ENCODE results near the gene KLHL6.
"Not testable (repeated sequence)": the region's sequence is repeated elsewhere in the genome, so short reads cannot be mapped to it uniquely, and the experiment has no call there.

KLHL6 gene

GRCh38 chr3:183529185-183529584 lies 26.3 kb downstream of the KLHL6 start:
- DNase-seq: no peak

GRCh38 chr3:183528758-183529157 lies 26.7 kb downstream of the KLHL6 start:
- not testable (repeated sequence) for DNase-seq

DNA sequence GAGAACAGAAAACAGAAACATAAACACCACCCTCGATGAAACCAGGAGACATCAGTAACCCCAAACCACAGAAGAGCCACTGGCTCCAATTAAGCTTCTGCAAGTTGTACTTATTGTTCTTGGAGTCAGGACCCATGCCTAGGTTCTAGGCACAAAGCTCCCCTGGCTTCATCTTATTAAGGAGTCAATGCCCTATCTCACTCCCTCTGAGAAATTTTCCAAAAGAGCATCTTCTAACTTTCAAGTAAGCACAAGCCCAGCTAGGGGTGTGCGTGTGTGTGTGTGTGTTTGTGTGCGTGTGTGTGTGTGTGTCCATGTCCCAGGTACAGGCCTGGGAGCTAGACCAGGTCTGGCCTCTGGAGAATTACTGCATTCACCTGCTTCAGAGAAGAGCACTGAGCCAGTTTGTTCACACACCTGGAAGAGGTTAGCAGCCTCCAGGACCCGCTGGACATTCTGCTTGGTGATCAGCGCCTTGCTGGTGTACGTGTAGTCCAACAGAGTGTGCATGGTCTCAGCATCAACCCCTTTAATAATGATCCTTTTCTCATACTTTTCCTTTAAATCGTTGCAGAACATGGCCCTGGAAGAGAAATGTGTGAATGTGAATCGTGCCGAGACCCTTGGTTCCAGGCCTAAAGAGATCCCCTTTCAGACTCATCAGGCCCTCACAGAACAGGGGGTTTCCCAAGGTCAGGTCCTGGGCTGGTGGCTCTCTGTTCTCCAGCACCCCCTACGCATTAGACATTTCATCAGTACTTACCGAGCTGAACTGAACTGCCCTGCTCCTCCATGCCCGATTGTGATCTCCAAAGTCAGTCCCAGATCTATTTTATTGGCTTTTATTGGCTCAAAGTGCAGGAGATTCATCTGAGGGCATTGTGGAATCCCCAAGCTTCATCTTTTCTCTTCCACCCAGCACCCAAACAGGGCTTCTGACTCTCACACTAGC lies 27.8 kb downstream of the KLHL6 start:
- DNase-seq: no peak

DNA sequence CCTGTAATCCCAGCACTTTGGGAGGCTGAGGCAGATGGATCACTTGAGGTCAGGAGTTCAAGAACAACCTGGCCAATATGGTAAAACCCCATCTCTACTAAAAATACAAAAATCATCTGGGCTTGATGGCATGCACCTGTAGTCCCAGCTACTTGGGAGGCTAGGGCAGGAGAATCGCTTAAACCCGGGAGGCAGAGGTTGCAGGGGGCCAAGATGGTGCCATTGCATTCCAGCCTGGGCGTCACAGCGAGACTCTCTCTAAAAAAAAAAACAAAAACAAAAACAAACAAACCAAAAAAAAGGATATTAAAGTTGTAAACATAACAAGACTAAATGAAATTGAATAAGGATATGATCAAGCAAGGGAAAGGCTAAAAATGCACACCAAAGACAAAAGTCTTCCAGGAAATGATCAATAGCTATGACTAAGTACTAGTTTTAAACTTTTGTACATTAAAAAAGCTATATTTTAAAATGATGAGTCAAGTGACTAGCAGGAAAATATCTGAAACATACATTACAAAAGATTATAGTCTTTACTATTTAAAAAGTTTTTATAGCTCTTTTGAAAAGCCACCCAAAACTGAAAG lies 28.6 kb downstream of the KLHL6 start:
- DNase-seq: no peak

- DNase-seq: no peak
Measured at GRCh38 chr3:183524476-183524875, 31.0 kb downstream of the KLHL6 start.

GRCh38 chr3:183520741-183521556 lies 34.6 kb downstream of the KLHL6 start:
- not testable (repeated sequence) for DNase-seq

DNA sequence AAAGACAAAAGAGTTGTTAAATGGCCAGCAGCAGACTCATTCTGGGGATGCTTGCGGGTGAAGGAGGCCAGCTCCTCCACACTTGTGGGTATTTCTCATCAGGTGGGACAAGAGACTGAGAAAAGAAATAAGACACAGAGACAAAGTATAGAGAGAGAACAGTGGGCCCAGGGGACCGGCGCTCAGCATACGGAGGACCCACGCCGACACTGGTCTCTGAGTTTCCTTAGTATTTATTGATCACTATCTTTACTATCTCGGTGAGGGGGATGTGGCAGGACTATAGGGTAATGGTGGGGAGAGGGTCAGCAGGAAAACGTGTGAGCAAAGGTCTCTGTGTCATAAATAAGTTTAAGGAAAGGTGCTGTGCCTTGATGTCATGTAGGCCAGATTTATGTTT lies 35.2 kb downstream of the KLHL6 start:
- not testable (repeated sequence) for DNase-seq

DNA sequence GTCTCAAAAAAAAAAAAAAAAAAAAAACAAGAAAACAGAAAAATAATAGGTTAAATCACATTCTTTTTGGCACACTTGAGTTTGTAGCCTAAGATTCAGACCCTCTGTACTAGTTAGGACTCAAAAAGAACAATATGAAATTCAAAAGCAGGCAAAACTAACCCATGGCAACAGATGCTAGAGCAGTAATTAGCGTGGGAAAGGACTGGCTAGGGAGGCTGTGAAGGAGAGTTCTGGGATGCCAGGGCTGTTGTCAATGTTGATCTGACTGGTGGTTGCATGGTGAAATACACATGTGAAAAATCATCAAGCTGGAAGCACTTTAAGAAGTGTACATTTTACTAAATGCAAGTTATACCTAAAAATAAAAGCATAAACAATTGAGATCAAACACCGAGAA lies 35.6 kb downstream of the KLHL6 start:
- no peak for DNase-seq

DNA sequence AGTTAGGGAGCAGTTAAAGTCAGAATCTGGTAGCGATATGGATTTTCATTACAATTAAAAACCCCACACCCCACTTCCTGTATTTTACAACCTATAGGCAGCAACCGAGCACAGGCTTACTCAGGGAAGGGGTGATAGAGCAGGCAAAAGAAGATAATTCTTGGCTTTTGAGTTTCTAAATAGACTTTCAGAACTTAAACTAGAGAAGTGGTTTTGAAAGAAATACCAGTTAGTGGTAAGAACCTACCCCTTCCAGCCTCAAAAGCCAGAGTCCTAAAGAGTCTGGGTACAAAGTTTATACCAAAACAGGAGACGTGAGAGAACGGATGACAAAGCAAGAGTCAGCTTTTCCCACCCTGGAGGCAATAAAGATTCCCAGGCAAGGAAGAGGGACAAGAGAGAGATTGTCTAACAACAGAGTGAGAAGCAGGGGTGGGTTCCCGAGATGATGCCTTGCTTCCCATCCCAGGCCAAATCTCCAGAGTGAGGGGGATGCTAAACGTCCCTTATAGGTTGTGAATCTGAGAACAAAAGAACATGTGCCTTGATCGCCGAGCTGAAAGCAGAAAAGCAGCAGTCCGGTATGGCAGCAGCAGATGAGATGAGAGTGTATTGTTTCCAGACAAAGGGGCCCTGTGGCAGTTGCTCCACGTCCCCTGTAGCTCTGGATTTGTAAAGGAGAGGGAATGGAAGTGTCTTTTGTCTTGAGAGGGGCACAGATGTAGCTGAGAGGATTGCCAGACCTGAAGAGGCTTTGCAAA lies 36.8 kb downstream of the KLHL6 start:
- DNase-seq: no peak

- DNase-seq: no peak
Measured at GRCh38 chr3:183517607-183518006, 37.9 kb downstream of the KLHL6 start.

DNA sequence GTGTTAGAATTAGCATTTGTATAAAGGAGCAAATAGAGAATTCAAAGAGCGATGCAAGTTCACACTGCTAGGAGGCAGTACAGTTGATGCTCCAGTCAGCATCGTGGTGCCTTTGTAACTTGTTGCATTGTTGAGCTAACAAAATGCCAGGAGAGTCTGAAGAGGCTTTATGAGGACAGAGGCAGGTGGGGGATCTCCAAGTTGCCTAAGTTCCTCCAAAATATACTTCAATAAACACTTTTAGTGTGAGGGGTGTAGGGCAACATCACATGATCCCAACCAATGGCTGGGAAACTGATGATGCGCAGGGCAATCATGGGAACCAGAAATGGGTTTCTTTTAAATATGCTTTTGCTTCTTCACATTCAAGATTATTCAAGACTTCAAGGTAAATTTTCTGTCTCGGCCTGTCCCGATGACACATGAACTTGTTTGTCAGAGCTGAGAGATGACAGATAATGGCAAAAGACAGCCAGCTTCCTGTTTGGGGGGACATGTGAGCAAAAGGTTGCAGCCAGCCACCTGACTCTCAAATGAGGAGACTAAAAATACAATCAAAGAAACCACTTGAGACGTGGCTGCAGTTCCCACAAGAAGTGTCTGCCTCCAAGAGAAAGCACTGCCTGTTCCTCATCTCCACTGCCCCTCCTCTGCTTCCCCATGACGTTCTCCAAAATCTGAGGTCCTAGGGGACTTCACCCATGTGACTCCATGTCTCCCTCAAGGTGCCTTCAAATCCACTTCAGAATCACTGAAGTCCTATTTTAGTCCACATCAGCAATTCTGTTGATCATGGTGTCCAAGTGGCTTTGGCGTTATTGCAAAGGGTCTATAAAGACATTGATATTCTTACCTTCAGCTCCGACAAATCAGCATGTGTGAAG lies 39.3 kb downstream of the KLHL6 start:
- DNase-seq: no peak

DNA sequence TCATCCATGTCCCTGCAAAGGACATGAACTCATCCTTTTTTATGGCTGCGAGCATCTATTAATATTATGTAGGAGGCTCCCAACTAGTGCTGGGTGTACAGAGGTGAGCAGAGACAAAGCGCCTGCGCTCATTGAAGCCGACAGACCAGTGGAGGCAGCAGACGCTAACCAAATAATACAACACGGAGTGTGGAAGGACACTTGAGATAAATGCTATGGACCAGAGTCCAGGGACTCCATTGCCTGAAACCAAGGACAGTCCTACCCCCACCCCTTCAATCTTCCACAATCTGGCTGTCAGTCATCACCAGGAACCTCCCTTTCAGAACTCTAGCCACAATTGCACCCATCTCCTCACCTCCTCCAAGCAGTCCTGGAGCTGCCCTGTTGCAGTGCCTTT lies 41.5 kb downstream of the KLHL6 start:
- no peak for DNase-seq

DNA sequence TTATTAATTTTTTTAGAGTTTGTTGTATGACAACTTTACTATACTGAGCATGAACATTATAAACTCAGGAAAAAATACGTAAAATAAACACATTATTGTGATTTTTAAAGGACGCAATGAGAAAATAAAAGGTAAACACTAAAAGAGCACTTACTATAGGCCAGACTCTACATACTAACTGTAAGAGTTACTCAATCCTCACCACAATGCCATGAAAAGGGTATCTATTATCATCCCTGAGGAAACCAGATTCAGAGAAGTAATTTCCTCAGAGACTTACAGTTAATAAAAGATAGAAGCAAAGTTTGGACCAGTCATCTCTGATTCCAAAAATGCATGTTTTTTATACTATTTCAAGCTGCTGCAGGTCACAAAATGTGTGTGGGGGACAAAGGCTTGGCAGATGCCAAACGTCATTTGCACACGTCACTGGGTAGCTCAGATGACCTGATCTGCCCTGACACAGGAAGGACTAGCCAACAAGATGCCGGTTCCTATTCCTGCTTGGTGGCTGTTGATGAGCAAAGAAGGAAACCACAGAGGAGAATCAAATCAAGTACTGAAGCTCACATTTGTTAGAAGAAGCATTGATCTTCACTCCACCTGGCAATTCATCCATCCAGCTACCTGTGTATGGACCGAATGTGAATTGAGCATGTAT lies 42.3 kb downstream of the KLHL6 start:
- no peak for DNase-seq

GRCh38 chr3:183511286-183512131 lies 44.0 kb downstream of the KLHL6 start:
- DNase-seq: not testable (repeated sequence)

DNA sequence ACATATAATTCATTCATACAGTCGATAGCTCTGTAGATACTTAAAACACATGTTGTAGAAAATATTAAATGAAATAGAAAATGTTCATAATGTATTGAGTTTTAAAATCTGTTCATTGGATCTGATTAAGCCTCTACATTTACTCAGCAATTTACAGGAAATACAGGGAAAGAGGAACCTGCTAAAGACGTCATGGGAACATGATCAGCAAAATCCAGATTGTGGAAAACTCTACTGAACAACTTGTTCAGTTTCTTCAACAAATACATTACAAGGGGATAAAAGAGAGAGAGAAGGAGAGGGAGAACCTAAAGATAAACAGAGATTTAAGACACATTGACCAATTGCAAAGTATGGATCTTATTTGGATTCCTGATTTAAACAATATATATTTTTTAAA lies 46.7 kb downstream of the KLHL6 start:
- DNase-seq: no peak

DNA sequence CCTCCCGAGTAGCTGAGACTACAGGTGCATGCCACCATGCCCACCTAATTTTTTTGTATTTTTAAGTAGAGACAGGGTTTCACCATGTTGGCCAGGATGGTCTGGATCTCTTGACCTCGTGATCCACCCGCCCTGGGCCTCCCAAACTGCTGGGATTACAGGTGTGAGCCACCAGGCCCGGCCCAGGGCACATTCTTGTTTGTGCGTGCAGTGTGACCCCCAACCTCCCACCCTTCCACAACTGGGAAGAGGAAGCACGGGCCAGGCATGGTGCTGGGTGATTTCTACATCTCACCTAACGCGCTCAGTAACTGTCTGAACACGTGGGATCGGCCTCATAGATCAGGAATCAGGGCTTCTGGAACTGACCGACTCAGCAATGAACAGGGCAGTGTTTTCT lies 48.0 kb downstream of the KLHL6 start:
- no peak for DNase-seq

GRCh38 chr3:183506674-183507320 lies 48.7 kb downstream of the KLHL6 start:
- no peak for DNase-seq

DNA sequence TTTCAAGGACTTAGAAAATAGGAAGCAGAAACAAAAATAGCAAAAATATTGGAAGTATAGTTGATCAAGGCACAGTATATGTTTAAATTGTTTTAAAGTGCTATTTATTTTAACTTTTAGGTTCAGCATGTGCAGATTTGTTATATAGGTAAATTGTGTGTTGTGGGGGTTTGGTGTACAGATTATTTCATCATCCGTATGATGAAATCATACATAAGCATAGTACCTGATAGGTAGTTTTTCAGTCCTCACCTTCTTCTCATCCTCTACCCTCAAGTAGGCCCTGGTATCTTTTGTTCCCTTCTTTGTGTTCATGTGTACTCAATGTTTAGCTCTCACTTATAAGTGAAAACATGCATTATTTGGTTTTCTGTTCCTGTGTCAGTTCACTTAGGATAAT lies 50.9 kb downstream of the KLHL6 start:
- DNase-seq: no peak

DNA sequence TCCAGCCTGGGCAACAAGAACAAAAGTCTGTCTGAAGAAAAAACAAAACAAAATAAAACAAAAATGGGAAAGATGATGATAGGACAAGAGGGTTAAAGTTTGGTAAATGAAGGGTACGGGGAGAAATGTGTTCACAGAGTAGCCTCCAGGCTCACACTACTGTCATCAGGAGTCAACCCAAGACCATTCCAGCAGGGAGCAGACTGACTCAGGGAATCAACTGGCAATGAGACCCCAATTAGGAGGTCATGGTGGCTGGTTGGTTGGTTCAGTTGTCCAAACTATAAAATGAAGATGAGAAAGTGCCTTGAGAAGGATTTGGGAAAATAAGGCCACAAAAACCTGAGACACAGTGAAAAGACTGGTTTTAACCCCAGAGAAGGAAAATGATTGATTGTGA lies 51.8 kb downstream of the KLHL6 start:
- no peak for DNase-seq
